B cell (primary cell): ENCODE results near the gene ARHGAP25. TPM values are rescaled to one million over a fixed set of nuclear protein-coding genes. Genes with fewer than 3 reads are reported as not detected.

Experiments used
- ATAC-seq: fragments of 200-7000 bp; cut with Tn5 transposase; one replicate; pipeline ENCODE4 v1.10.0; 2021; ENCODE audit warnings: low read depth, mild to moderate bottlenecking, moderate number of reproducible peaks, moderate library complexity
- CTCF ChIA-PET: fragments of 350-600 bp; sonication (Branson Sonifier 250); formaldehyde crosslinking; loops from one replicate; lab custom pipeline; 2021; ENCODE audit warnings: antibody characterized with exemption, inconsistent platforms; lab: Charles Lee
- POLR2A ChIA-PET: fragments of 350-600 bp; sonication (Branson Sonifier 250); formaldehyde crosslinking; loops from one replicate; lab custom pipeline; 2021; ENCODE audit warnings: antibody characterized with exemption; lab: Charles Lee
- DNase-seq: peaks from one replicate; pipeline ENCODE4 v3.0.0; 2013
- H2AFZ ChIP-seq: 2 replicates; pipeline ENCODE4 v1.6.1; 2012; ENCODE audit warnings: mild to moderate bottlenecking, low read depth, low read length; ENCODE audit not compliant: insufficient read depth, poor library complexity, severe bottlenecking
- H3K27ac ChIP-seq, 2 donors: 1 replicate in 1 of 2; 2 replicates in 1 of 2; pipeline ENCODE4 v1.5.1; 2012 to 2013; ENCODE audit warnings: low read length in 2 of 2, mild to moderate bottlenecking in 2 of 2, moderate library complexity in 1 of 2
- H3K27me3 ChIP-seq, 4 experiments: fragments of 200-600 bp in 1 of 4; sonication (generic) in 1 of 4; replicated peaks in 1 of 4; 1 replicate in 2 of 4; 2 replicates in 2 of 4; pipeline versions ENCODE4 v1.6.1 to v1.7.0; 2013 to 2016; ENCODE audit warnings: low read length in 3 of 4, mild to moderate bottlenecking in 2 of 4, mixed read lengths in 1 of 4, moderate library complexity in 1 of 4; ENCODE audit not compliant: insufficient read depth in 4 of 4, control insufficient read depth in 3 of 4; ENCODE audit errors: control extremely low read depth in 1 of 4
- H3K36me3 ChIP-seq, 2 experiments: replicated peaks in 1 of 2; 1 replicate in 1 of 2; 2 replicates in 1 of 2; pipeline versions ENCODE4 v1.6.1 to v1.7.1; 2013; ENCODE audit warnings: low read length in 1 of 2; ENCODE audit not compliant: insufficient read depth in 2 of 2, control insufficient read depth in 1 of 2; ENCODE audit errors: control extremely low read depth in 1 of 2, extremely low read depth in 1 of 2
- H3K4me1 ChIP-seq, 2 donors: fragments of 200-600 bp in 1 of 2; sonication (generic) in 1 of 2; 1 replicate in 1 of 2; 2 replicates in 1 of 2; pipeline versions ENCODE4 v1.5.1 to v1.6.1; 2013 to 2017; ENCODE audit warnings: low read length in 2 of 2; ENCODE audit not compliant: control insufficient read depth in 2 of 2, insufficient read depth in 2 of 2
- H3K4me2 ChIP-seq: replicated peaks from 2 replicates; pipeline ENCODE3; 2012; ENCODE audit warnings: mild to moderate bottlenecking, low read depth, low read length; ENCODE audit not compliant: poor library complexity, severe bottlenecking
- H3K4me3 ChIP-seq, 5 experiments: fragments of 200-600 bp in 1 of 5; sonication (generic) in 1 of 5; 1 replicate in 3 of 5; 2 replicates in 2 of 5; pipeline versions ENCODE4 v1.5.1 to v1.7.0; 2011 to 2016; ENCODE audit warnings: low read length in 4 of 5, mild to moderate bottlenecking in 4 of 5, low read depth in 2 of 5, control low read depth in 1 of 5, moderate library complexity in 1 of 5; ENCODE audit not compliant: insufficient read depth in 1 of 5; ENCODE audit errors: control extremely low read depth in 1 of 5, extremely low read depth in 1 of 5
- H3K79me2 ChIP-seq: fragments of 200-600 bp; sonication (generic); one replicate; pipeline ENCODE4 v1.6.0; 2016; ENCODE audit warnings: low read length; ENCODE audit not compliant: control insufficient read depth, insufficient read depth
- H3K9ac ChIP-seq: fragments of 200-600 bp; sonication (generic); 2 replicates; pipeline ENCODE4 v1.6.1; 2017; ENCODE audit warnings: mild to moderate bottlenecking, low read length, moderate library complexity
- H3K9me3 ChIP-seq, 3 donors: one replicate each; pipeline versions ENCODE4 v1.6.1 to v1.7.1; 2013; ENCODE audit warnings: low read length in 2 of 3; ENCODE audit not compliant: control insufficient read depth in 2 of 3, insufficient read depth in 1 of 3; ENCODE audit errors: control extremely low read depth in 1 of 3
- H4K20me1 ChIP-seq: 2 replicates; pipeline ENCODE4 v1.6.0; 2012; ENCODE audit warnings: mild to moderate bottlenecking, low read length; ENCODE audit not compliant: insufficient read depth, control insufficient read depth, poor library complexity, severe bottlenecking
- H3K27ac Mint-ChIP-seq: one replicate; pipeline ENCODE4 v1.8.0; 2021; ENCODE audit warnings: mixed read lengths
- H3K27me3 Mint-ChIP-seq: one replicate; pipeline ENCODE4 v1.8.0; 2021; ENCODE audit warnings: mixed read lengths
- H3K4me1 Mint-ChIP-seq: one replicate; pipeline ENCODE4 v1.8.0; 2021; ENCODE audit warnings: mixed read lengths
- H3K4me3 Mint-ChIP-seq: one replicate; pipeline ENCODE4 v1.8.0; 2021; ENCODE audit warnings: mixed read lengths
- H3K9me3 Mint-ChIP-seq: one replicate; pipeline ENCODE4 v1.8.0; 2022; ENCODE audit warnings: mixed read lengths; ENCODE audit not compliant: insufficient read depth
- EZH2 ChIP-seq: IDR thresholded peaks from 2 replicates; pipeline ENCODE4 v1.6.1; 2012; ENCODE audit warnings: borderline replicate concordance, low read depth, mild to moderate bottlenecking, moderate library complexity, low read length; ENCODE audit not compliant: insufficient read depth, poor library complexity, severe bottlenecking
- WGBS: methylation state at CpG from one replicate; pipeline ENCODE4 v1.1.5; 2013; ENCODE audit warnings: missing lambda C conversion rate; ENCODE audit not compliant: insufficient coverage; 5-methylcytosine and 5-hydroxymethylcytosine counted together
- intact Hi-C: fragments of 100-400 bp; cut with micrococcal nuclease; formaldehyde crosslinking; loops from one replicate; pipeline ENCODE4 v1.10.0; 2022
- polyA plus RNA-seq: library from polyadenylated mRNA; depleted of rRNA; stranded (reverse); fragments of >200 nt; gene quantifications from 2 replicates; pipeline ENCODE4 v1.2.3, GENCODE V29; 2012
- total RNA-seq, 2 donors: library from RNA; stranded (reverse); fragments of 120-200 nt in 1 of 2; gene quantifications; 1 replicate in 1 of 2; 2 replicates in 1 of 2; pipeline versions ENCODE4 v1.2.3 to v1.2.4, GENCODE V29; 2013 to 2022
- TF ChIP-seq, protein P1 (sequence below): fragments of 200-600 bp; IDR thresholded peaks from one replicate; pipeline ENCODE4 v1.8.0; 2022; ENCODE audit warnings: antibody characterized with exemption, mild to moderate bottlenecking

ARHGAP25 gene
- total and polyA plus RNA-seq, 2 donors (not counting 1 experiment from before 2014, with no cell fraction given), result 97.9 to 207 TPM

DNA sequence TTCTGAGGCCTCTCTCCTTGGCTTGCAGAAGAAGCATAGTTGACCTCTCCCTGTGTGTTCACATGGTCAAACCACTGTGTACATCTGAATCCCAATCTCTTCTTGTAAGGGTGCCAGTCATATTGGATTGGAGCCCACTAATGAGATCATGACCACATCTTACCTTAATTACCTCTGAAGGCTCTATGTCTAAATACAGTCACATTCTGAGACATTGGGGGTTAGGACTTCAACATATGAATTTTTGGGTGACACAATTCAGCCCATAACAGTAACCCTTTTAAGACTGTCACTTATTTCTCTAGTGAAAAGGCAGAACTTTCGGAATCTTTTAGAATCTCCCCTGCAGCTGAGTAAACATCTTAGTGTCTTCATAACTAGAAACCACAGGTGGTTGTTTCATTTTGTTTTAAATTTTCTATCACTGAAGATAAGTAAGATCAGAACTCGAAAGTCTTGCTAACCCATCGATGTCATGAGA, 103.3 kb downstream of the ARHGAP25 start:
- Histone ChIP-seq H3K79me2 (no peaks in the 10 kb centered on the region), H3K4me2 (no peak overlapping the region), H3K9me3 (peaks cover 0 to 6% (median 4%) of the 10 kb centered on the region in 3 donors), H4K20me1 (no peaks in the 10 kb centered on the region), H3K36me3 (no peaks in the 10 kb centered on the region), H3K4me3 (no peak overlapping the region), H3K4me1 (peaks cover 36 to 41% of the 10 kb centered on the region in 2 donors), H3K9ac (no peak overlapping the region), H2AFZ (no peak overlapping the region), H3K27ac (no peak overlapping the region), H3K27me3 (no peaks in the 10 kb centered on the region)
- TF ChIP-seq, protein P1, sequence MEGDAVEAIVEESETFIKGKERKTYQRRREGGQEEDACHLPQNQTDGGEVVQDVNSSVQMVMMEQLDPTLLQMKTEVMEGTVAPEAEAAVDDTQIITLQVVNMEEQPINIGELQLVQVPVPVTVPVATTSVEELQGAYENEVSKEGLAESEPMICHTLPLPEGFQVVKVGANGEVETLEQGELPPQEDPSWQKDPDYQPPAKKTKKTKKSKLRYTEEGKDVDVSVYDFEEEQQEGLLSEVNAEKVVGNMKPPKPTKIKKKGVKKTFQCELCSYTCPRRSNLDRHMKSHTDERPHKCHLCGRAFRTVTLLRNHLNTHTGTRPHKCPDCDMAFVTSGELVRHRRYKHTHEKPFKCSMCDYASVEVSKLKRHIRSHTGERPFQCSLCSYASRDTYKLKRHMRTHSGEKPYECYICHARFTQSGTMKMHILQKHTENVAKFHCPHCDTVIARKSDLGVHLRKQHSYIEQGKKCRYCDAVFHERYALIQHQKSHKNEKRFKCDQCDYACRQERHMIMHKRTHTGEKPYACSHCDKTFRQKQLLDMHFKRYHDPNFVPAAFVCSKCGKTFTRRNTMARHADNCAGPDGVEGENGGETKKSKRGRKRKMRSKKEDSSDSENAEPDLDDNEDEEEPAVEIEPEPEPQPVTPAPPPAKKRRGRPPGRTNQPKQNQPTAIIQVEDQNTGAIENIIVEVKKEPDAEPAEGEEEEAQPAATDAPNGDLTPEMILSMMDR, result no peak
- TF ChIP-seq EZH2, result no peak
- no CpG with 5 or more reads among the region's 3 CpGs for WGBS
- no peak for DNase-seq
- intact Hi-C loops, result loop anchor here (1.0 to 2.0 kb wide), 5 partner anchors 61 to 371 kb away; partner anchors contain the start of genes APLF and FBXO48
- ChIA-PET POLR2A (interaction anchor here (0.6 to 1.3 kb wide), 3 partner anchors 85 to 127 kb away, joined by 3 to 7 read pairs (median 5); no protein-coding TSS in a partner anchor), CTCF (interaction anchor here (0.6 to 8.8 kb wide), 18 partner anchors 9 to 374 kb away, joined by 3 to 140 read pairs (median 4); no protein-coding TSS in a partner anchor)
- no peak overlapping the region for H3K4me3 Mint-ChIP-seq
- no peak for ATAC-seq
- H3K27me3 Mint-ChIP-seq, result no peaks in the 10 kb centered on the region
- no peaks in the 10 kb centered on the region for H3K9me3 Mint-ChIP-seq
- H3K4me1 Mint-ChIP-seq, result peaks cover 48% of the 10 kb centered on the region
- H3K27ac Mint-ChIP-seq, result peak overlapping the region; percentile 16

DNA sequence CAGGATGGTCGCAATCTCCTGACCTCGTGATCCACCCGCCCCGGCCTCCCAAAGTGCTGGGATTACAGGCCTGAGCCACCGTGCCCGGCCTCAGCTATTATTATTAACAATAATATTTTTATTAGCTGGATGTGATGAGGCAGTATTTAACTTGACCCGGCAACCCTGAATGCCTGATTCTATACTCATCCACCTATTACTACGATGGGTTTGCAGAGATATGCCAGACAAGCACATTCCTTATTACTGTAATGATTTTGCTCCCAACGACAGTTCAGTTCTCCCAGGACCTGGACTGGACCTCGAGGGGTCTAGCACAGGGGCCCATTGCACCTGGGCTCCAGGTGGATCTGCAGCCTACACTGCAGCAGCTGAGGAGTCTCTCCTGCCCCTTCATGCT, 104.0 kb downstream of the ARHGAP25 start:
- WGBS, result 87% methylated on average over 4 of the region's 10 CpGs
- peaks cover 0 to 6% (median 4%) of the 10 kb centered on the region in 3 donors for H3K9me3 ChIP-seq
- Mint-ChIP-seq H3K27me3 (no peaks in the 10 kb centered on the region), H3K4me1 (peaks cover 41% of the 10 kb centered on the region), H3K4me3 (no peak overlapping the region), H3K27ac (no peak overlapping the region), H3K9me3 (no peaks in the 10 kb centered on the region)
- TF ChIP-seq, protein P1, result no peak
- TF ChIP-seq EZH2, result no peak
- H3K79me2 ChIP-seq, result no peaks in the 10 kb centered on the region
- H3K36me3 ChIP-seq, result no peaks in the 10 kb centered on the region
- no peak overlapping the region for H3K9ac ChIP-seq
- DNase-seq (no peak), ATAC-seq (no peak)
- H3K4me2 ChIP-seq, result no peak overlapping the region
- CTCF ChIA-PET, result interaction anchor here (0.6 to 8.8 kb wide), 22 partner anchors 10 to 375 kb away, joined by 3 to 140 read pairs (median 4); partner anchors contain the start of genes APLF and FBXO48
- POLR2A ChIA-PET, result interaction anchor here (0.5 to 1.3 kb wide), 4 partner anchors 65 to 128 kb away, joined by 3 to 7 read pairs (median 5); no protein-coding TSS in a partner anchor
- intact Hi-C loops, result no loop called here
- H3K4me1 ChIP-seq, result peaks cover 30 to 33% of the 10 kb centered on the region in 2 donors
- H3K27me3 ChIP-seq, result no peaks in the 10 kb centered on the region
- no peak overlapping the region for H3K4me3 ChIP-seq
- no peak overlapping the region for H3K27ac ChIP-seq
- H2AFZ ChIP-seq, result no peak overlapping the region
- H4K20me1 ChIP-seq, result no peaks in the 10 kb centered on the region
